Activated CD4-positive, alpha-beta T cell treated with anti-CD3 and anti-CD28 coated beads, Interleukin-10, Interleukin-2, amounts not matched to agents 100 ng/mL and 50 ng/mL, durations not matched to agents 16 hours and 8 hours (primary cell): Measurements from ENCODE around the gene MRS2.
"Not testable (repeated sequence)": the region's sequence is repeated elsewhere in the genome, so short reads cannot be mapped to it uniquely, and the experiment has no call there.

Experiments used
- DNase-seq: peaks from one replicate; pipeline ENCODE4 v3.0.0-alpha.2; 2020

The MRS2 gene

GRCh38 chr6:24391756-24392405, 10.9 kb upstream of the MRS2 start:
- DNase-seq, result no peak

- DNase-seq, result no peak
These were observed 8.5 kb upstream of the MRS2 start for GRCh38 chr6:24394061-24394779.

DNA sequence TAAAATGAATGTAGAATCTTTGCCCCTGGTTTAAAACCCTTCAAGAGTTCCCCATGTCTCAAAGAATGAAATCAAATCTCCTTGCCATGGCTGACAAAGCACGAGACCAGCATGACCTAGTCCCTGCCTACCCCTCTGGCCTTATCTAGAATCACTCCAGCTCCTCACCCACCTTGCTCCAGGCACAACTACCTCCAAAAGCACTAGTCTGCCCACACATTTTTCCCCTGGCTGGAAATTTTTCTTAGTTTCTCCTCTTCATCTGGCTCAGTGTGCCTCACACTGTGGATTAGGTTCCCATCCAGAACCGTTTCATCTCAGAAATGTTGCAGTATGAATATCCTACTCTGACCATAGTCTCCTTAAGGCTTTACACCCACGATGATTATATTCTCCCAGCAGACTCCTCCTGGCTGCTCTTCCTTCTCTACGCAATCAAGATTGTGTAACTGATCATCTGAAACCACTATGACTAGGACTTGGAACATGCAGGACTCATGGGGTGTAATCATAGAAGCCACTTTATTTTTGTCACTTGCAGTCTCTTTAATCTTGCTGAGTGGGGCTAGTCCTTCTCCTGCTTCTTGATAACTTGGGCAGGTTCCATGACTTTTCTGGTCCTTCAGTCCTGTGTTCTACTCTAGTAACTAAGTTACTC, 7.8 kb upstream of the MRS2 start:
- no peak for DNase-seq

GRCh38 chr6:24396824-24397223, 5.9 kb upstream of the MRS2 start:
- DNase-seq, result no peak

- DNase-seq, result no peak
These were observed 5.1 kb upstream of the MRS2 start for GRCh38 chr6:24397631-24398030.

- not testable (repeated sequence) for DNase-seq
These were observed 2.4 kb upstream of the MRS2 start for GRCh38 chr6:24400045-24401039.

- DNase-seq, result no peak
These were observed 1.3 kb upstream of the MRS2 start for GRCh38 chr6:24401458-24401857.

GRCh38 chr6:24403501-24403824, 727 bp downstream of the MRS2 start:
- DNase-seq, result no peak

- DNase-seq, result no peak
These were observed 2.5 kb downstream of the MRS2 start for GRCh38 chr6:24405262-24405661.

DNA sequence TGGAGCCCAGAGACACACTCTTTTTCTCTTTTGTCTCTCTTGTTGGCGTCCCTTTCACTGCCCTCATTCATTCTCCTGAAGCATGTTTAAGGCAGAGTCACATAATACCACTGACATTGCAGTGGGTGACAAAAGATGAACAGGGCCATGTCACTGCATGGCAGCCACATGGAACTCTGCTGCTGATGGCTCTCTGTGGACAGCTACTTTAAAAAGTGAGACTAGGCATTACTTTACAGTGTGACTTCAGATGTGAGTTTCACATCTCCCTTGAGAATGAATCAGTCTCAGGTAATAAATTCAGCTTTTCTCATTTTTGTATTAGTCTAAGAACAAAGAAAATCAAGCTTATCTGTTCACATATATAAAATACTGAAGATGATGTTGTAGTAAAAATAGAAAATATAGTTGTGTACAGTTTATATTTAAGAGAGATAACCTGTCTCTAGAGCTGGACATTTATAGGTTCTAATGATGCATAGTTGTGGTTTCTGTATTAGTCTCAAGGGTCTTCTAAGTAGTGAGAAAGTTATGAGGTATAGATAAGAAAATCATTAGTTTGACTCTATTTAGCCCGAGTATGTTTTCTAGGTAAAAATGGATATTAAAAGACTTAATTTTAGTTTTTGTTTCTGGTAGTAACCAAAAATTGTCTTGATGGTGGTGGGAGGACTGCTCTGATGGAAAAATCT, 6.1 kb downstream of the MRS2 start:
- DNase-seq, result no peak

- DNase-seq, result no peak
These were observed 7.9 kb downstream of the MRS2 start for GRCh38 chr6:24410622-24411021.

DNA sequence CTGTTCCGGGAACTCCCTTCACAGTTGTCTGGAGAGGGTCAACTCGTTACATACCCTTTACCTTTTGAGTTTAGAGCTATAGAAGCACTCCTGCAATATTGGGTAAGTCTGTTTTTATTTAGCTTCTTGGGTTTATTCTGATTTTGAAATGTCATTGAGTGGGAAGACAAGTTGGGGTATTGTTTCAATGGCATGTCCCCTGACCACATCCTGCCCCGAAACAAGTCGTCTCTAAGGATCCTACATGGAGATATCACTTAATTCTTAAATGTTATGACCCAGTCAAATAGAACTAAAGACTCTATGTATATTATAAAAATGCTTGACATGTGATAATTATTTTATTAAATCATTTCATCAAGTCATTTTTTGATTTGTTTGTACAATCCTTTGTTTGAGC, 9.6 kb downstream of the MRS2 start:
- no peak for DNase-seq

DNA sequence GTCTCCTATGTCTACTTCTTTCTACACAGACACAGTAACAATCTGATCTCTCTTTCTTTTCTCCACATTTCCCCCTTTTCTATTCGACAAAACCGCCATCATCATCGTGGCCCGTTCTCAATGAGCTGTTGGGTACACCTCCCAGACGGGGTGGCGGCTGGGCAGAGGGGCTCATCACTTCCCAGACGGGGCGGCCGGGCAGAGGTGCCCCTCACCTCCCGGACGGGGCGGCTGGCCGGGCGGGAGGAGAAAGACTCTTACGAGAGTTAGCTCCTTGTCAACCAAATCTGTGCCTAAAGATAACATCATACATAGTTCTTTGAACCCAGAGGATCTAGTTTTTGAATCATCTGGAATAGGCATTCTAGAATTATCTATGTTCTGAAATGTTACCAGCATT, 11.8 kb downstream of the MRS2 start:
- DNase-seq, result not testable (repeated sequence)

DNA sequence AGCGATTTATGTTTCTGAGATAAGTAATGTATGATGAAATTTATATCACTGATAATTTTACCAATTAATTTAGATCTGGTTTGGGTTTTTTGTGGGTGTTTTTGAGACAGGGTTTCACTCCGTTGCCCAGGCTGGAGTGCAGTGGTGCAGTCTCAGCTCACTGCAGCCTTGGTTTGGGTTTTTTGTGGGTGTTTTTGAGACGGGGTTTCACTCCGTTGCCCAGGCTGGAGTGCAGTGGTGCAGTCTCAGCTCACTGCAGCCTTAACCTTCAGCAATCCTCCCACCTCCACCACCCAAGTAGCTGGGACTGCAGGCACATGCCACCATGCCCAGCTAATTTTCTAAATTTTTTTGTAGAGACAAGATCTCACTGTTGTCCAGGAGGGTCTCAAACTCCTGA, 13.0 kb downstream of the MRS2 start:
- DNase-seq, result no peak

DNA sequence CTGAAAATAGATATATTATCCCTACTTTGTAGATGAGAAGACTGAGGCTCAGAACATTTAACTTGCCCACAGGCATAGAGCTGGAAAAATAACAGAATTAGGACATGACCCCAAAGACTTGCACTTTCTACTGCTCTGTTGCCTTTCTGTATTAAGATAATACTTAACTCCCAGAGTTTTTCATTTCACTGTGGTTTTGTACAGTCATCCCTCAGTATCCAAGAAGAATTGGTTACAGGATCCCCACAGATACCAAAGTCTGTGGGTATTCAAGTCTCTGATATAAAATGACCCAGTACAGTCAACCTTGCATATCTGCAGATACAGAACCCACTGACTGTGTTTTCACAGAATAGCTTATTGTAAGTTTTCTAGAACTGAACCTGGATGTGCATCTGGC, 16.8 kb downstream of the MRS2 start:
- DNase-seq, result no peak

GRCh38 chr6:24425091-24425490, 22.4 kb downstream of the MRS2 start:
- DNase-seq, result no peak

DNA sequence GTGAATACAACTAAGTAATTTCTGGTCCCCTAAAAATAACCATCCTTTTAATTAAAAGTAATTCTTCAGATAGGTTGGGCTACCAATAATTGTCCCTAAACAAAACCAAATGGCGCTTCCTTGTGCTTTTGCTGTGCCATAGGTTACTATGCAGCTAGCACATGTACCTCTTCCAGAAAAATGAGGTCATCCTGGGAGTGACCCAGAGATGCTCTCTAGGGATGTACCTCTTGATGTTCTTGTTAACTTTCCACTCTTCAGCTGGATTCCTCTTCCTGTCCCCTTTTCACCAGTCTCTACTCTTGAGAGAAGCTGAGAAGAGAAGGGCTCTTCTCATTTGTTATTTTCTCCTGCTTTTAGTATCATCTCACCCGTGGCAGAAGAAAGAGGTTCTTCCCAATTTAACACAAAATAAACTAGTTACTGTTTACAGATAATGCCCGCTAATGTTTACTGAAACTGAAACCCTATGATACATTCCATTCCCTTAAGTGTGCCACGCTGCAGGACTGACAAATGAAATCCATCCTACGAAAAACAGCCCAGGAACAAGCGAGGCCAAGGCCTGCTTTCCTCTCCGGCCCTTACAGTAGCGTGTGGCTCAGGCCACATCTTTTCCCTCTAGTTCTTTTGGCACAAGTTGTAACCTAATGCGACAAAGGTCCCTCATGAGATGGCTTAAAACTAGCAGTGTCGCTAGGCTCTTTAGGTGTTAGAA, 24.2 kb downstream of the MRS2 start:
- DNase-seq, result no peak

GRCh38 chr6:24428615-24429014, 25.9 kb downstream of the MRS2 start:
- DNase-seq, result no peak

DNA sequence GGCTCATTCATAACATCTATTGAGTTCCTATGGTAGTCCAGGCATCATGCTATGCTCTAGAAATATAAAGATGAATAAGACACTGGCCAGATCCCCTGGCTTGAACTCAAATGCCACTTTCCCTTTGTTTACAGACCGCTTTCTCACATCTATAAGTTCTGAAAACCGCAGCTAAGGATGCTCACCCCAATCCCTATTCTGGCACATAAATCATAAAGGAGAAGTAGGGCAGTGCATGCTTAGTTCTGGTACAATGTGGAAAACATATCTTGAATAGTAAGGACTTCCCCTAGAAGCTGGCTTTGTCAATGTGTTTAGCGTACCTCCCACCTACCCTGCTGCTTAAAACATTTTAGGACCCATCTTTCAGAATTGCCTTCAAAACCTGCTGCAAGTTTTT, 26.4 kb downstream of the MRS2 start:
- DNase-seq, result no peak

- no peak for DNase-seq
These were observed 27.4 kb downstream of the MRS2 start for GRCh38 chr6:24430086-24430485.

GRCh38 chr6:24431045-24431451, 28.3 kb downstream of the MRS2 start:
- peak; percentile 41 for DNase-seq

DNA sequence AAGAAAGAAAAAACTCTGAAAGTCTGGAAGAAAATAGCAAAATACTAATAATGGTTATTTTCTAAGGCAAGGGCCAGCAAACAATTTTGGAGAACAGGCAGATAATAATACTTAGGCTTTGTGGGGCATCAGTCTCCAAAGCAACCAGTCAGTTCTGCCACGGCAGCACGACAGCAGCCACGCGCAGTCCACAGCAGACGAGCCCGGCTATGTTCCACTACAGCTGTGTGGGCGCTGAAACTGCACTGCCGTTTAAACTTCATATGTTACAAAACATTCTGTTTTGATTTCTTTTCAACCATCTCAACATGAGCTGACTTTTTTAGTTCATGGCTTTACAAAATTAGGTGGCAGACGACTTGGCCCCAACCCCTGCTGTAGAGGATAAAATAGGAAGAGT, 29.9 kb downstream of the MRS2 start:
- no peak for DNase-seq
